Upper lobe of left lung (tissue), 4 donors: Measurements from ENCODE around the gene MYADML2.

Source experiments
- EP300 ChIP-seq, 4 donors: sonication (generic); formaldehyde crosslinking; IDR thresholded peaks; one replicate each; pipeline ENCODE4 v1.5.1; 2017; ENCODE audit warnings: antibody characterized with exemption in 4 of 4, control low read depth in 2 of 4
- POLR2A ChIP-seq, 4 donors: fragments of 450-650 bp; IDR thresholded peaks; one replicate each; pipeline ENCODE4 v1.5.1; 2016 to 2017; ENCODE audit warnings: antibody characterized with exemption in 4 of 4, mild to moderate bottlenecking in 2 of 4
- POLR2AphosphoS5 ChIP-seq, 2 donors: sonication (generic); formaldehyde crosslinking; IDR thresholded peaks; one replicate each; pipeline ENCODE4 v1.5.1; 2017; ENCODE audit warnings: antibody characterized with exemption in 2 of 2
- TF ChIP-seq, protein P1 (sequence below), 6 experiments: fragments of 450-650 bp in 4 of 6; fragments of 200-600 bp in 2 of 6; sonication (generic) in 2 of 6; IDR thresholded peaks; one replicate each; pipeline ENCODE4 v1.5.1; 2016 to 2019; ENCODE audit warnings: antibody characterized with exemption in 6 of 6

DNA sequence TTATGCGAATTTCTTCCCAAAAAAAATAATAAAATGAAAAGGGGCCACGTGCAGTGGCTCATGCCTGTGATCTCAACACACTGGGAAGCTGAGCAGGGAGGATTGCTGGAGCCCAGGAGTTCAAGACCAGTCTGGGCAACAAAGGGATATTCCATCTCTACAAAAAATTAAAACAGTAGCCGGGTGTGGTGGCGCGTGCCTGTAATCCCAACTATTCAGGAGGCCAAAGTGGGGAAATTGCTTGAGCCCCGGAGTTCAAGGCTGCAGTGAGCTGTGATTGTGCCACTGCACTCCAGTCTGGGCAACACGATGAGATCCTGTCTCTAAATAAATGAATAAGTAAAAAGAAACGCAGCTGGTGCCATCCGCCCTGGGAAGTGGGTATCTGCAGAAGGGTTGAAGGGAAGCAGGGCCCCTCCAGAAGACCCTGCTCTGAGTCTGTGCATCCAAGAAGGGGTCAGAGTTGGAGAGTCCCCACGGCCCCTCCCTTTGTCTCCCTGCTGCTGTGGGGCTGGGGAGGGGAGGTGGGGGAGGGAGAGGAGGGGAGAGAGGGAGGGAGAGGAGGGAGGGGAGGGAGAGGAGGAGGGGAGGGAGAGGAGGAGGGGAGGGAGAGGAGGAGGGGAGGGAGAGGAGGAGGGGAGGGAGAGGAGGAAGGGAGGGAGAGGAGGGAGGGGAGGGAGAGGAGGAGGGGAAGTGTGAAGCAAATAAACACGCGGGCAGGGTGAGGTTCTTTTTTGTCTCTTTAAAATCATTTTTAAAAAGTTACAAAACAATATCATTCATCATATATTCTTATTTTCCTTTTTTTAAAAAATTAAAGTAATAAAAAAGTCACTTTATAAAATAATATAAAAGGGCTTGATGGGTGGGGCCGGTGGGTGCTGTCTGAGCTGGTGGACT, 5.0 kb upstream of the MYADML2 start:
- TF ChIP-seq, protein P1, sequence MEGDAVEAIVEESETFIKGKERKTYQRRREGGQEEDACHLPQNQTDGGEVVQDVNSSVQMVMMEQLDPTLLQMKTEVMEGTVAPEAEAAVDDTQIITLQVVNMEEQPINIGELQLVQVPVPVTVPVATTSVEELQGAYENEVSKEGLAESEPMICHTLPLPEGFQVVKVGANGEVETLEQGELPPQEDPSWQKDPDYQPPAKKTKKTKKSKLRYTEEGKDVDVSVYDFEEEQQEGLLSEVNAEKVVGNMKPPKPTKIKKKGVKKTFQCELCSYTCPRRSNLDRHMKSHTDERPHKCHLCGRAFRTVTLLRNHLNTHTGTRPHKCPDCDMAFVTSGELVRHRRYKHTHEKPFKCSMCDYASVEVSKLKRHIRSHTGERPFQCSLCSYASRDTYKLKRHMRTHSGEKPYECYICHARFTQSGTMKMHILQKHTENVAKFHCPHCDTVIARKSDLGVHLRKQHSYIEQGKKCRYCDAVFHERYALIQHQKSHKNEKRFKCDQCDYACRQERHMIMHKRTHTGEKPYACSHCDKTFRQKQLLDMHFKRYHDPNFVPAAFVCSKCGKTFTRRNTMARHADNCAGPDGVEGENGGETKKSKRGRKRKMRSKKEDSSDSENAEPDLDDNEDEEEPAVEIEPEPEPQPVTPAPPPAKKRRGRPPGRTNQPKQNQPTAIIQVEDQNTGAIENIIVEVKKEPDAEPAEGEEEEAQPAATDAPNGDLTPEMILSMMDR (IDR thresholded peaks at IDR 0.05), result no peak
- TF ChIP-seq POLR2A (IDR thresholded peaks at IDR 0.05), result no peak
- TF ChIP-seq POLR2AphosphoS5 (IDR thresholded peaks at IDR 0.05), result no peak
- TF ChIP-seq EP300 (IDR thresholded peaks at IDR 0.05), result no peak
